Neural cell (in vitro differentiated cells): ENCODE results near the gene RELL2. TPM values are rescaled to one million over a fixed set of nuclear protein-coding genes. Genes with fewer than 3 reads are reported as not detected.

Experiments
- H2AFZ ChIP-seq: fragments of 200-600, 300-800 bp; sonication (generic), shearing (Covaris generic); 2 replicates; pipeline ENCODE4 v1.6.0; 2014; ENCODE audit warnings: low read depth, mild to moderate bottlenecking, antibody characterized with exemption, low read length, moderate library complexity
- H3F3A ChIP-seq: fragments of 200-600 bp; shearing (Covaris generic); 2 replicates; pipeline ENCODE4 v1.6.1; 2016; ENCODE audit warnings: mild to moderate bottlenecking, moderate library complexity, mixed read lengths, antibody characterized with exemption, low read length; ENCODE audit not compliant: insufficient read depth, poor library complexity, severe bottlenecking
- H3K27ac ChIP-seq: fragments of 200-600, 300-800 bp; sonication (generic), shearing (Covaris generic); 2 replicates; pipeline ENCODE4 v1.5.1; 2014; ENCODE audit warnings: mild to moderate bottlenecking, low read length, moderate library complexity
- H3K27me3 ChIP-seq: fragments of 300-800, 200-600 bp; sonication (generic), shearing (Covaris generic); 2 replicates; pipeline ENCODE4 v1.6.0; 2014; ENCODE audit warnings: mild to moderate bottlenecking, low read depth, low read length, moderate library complexity; ENCODE audit not compliant: insufficient read depth
- H3K36me3 ChIP-seq: fragments of 300-800, 200-600 bp; sonication (generic), shearing (Covaris generic); 2 replicates; pipeline ENCODE4 v1.5.1; 2014; ENCODE audit warnings: mild to moderate bottlenecking, antibody characterized with exemption, low read length, moderate library complexity; ENCODE audit not compliant: insufficient read depth
- H3K4me2 ChIP-seq: fragments of 300-800, 200-600 bp; sonication (generic), shearing (Covaris generic); 2 replicates; pipeline ENCODE4 v1.6.0; 2014; ENCODE audit warnings: mild to moderate bottlenecking, low read length
- H3K4me3 ChIP-seq: fragments of 300-800, 200-600 bp; sonication (generic), shearing (Covaris generic); 2 replicates; pipeline ENCODE4 v1.5.1; 2014; ENCODE audit warnings: mild to moderate bottlenecking, low read length, moderate library complexity
- H3K79me2 ChIP-seq: fragments of 200-600 bp; shearing (Covaris generic); replicated peaks from 2 replicates; pipeline ENCODE4 v1.6.0; 2014; ENCODE audit warnings: mild to moderate bottlenecking, low read length, moderate library complexity; ENCODE audit not compliant: insufficient read depth
- H3K9ac ChIP-seq: fragments of 300-800, 200-600 bp; sonication (generic), shearing (Covaris generic); 2 replicates; pipeline ENCODE4 v1.6.1; 2016; ENCODE audit warnings: mild to moderate bottlenecking, low read length, mixed read lengths
- H3K9me2 ChIP-seq: fragments of 200-600 bp; shearing (Covaris generic); 2 replicates; pipeline ENCODE4 v1.6.1; 2016; ENCODE audit warnings: mild to moderate bottlenecking, low read length, mixed read lengths; ENCODE audit not compliant: insufficient read depth
- H3K9me3 ChIP-seq: fragments of 200-600, 300-800 bp; sonication (generic), shearing (Covaris generic); 2 replicates; pipeline ENCODE4 v1.6.1; 2016; ENCODE audit warnings: mild to moderate bottlenecking, mixed run types, low read length, moderate library complexity, mixed read lengths
- H4K20me1 ChIP-seq: fragments of 200-600 bp; shearing (Covaris generic); 2 replicates; pipeline ENCODE4 v1.6.1; 2016; ENCODE audit warnings: mild to moderate bottlenecking, mixed run types; ENCODE audit not compliant: insufficient read depth
- CTCF ChIP-seq: fragments of 450-650 bp; IDR thresholded peaks from 2 replicates; pipeline ENCODE4 v1.5.1; 2014; ENCODE audit warnings: antibody characterized with exemption, mild to moderate bottlenecking, moderate library complexity; ENCODE audit not compliant: poor library complexity, severe bottlenecking
- EP300 ChIP-seq: fragments of 450-650 bp; conservative IDR thresholded peaks from 2 replicates; pipeline ENCODE4 v1.6.1; 2014; ENCODE audit warnings: antibody characterized with exemption, mild to moderate bottlenecking, moderate library complexity; ENCODE audit not compliant: poor library complexity, severe bottlenecking
- EZH2 ChIP-seq: fragments of 200-600, 300-800 bp; shearing (Covaris generic), sonication (generic); IDR thresholded peaks from 2 replicates; pipeline ENCODE4 v1.6.1; 2014; ENCODE audit warnings: antibody characterized with exemption, low read length, borderline replicate concordance, mild to moderate bottlenecking; ENCODE audit not compliant: insufficient read depth, poor library complexity, severe bottlenecking
- MXI1 ChIP-seq: fragments of 450-650 bp; conservative IDR thresholded peaks from 2 replicates; pipeline ENCODE4 v1.6.1; 2014; ENCODE audit warnings: antibody characterized with exemption, mild to moderate bottlenecking; ENCODE audit not compliant: poor library complexity, severe bottlenecking
- POLR2AphosphoS5 ChIP-seq: IDR thresholded peaks from 2 replicates; pipeline ENCODE4 v1.6.1; 2012
- RAD21 ChIP-seq: fragments of 450-650 bp; conservative IDR thresholded peaks from 2 replicates; pipeline ENCODE4 v1.6.1; 2014; ENCODE audit warnings: antibody characterized with exemption, mild to moderate bottlenecking, moderate library complexity
- REST ChIP-seq: IDR thresholded peaks from 2 replicates; pipeline ENCODE4 v1.6.1; 2012; ENCODE audit warnings: borderline replicate concordance
- SMC3 ChIP-seq: fragments of 450-650 bp; conservative IDR thresholded peaks from 2 replicates; pipeline ENCODE4 v1.6.1; 2014; ENCODE audit warnings: antibody characterized with exemption, mild to moderate bottlenecking, moderate library complexity; ENCODE audit not compliant: poor library complexity
- TAF1 ChIP-seq: IDR thresholded peaks from 2 replicates; pipeline ENCODE4 v1.6.1; 2012; ENCODE audit warnings: low read depth
- polyA plus RNA-seq: library from polyadenylated mRNA; depleted of rRNA; stranded (reverse); fragments of >200 nt; gene quantifications from 2 replicates; pipeline ENCODE4 v1.2.3, GENCODE V29; 2014

The RELL2 gene
- polyA plus RNA-seq, 1 donor from 2014 or later, result 44.9 TPM

- no peaks in the 10 kb centered on the region for H3K9me3 ChIP-seq
- no peaks in the 10 kb centered on the region for H3K79me2 ChIP-seq
- no peak overlapping the region for H3K9ac ChIP-seq
- H4K20me1 ChIP-seq, result no peaks in the 10 kb centered on the region
- H3K27me3 ChIP-seq, result no peaks in the 10 kb centered on the region
- H3K4me2 ChIP-seq, result no peak overlapping the region
- TF ChIP-seq POLR2AphosphoS5, result no peak
- TF ChIP-seq TAF1, result no peak
- TF ChIP-seq EZH2, result no peak
- no peak for TF ChIP-seq CTCF
- no peak for TF ChIP-seq EP300
- H2AFZ ChIP-seq, result no peak overlapping the region
- H3K27ac ChIP-seq, result no peak overlapping the region
- no peak overlapping the region for H3K4me3 ChIP-seq
- no peaks in the 10 kb centered on the region for H3K36me3 ChIP-seq
- no peaks in the 10 kb centered on the region for H3F3A ChIP-seq
- no peaks in the 10 kb centered on the region for H3K9me2 ChIP-seq
Observed at GRCh38 chr5:141597814-141598213, 39.0 kb upstream of the RELL2 start.

- no peak overlapping the region for H3K4me2 ChIP-seq
- H3K9me2 ChIP-seq, result no peaks in the 10 kb centered on the region
- H3K9ac ChIP-seq, result no peak overlapping the region
- no peak overlapping the region for H3K4me3 ChIP-seq
- TF ChIP-seq SMC3 (no peak), POLR2AphosphoS5 (no peak), RAD21 (no peak), REST (no peak), EZH2 (no peak), MXI1 (no peak), EP300 (no peak), TAF1 (no peak), CTCF (no peak)
- H3K27me3 ChIP-seq, result no peaks in the 10 kb centered on the region
- no peaks in the 10 kb centered on the region for H3K9me3 ChIP-seq
- no peaks in the 10 kb centered on the region for H3F3A ChIP-seq
- no peaks in the 10 kb centered on the region for H3K79me2 ChIP-seq
- H3K36me3 ChIP-seq, result no peaks in the 10 kb centered on the region
- no peaks in the 10 kb centered on the region for H4K20me1 ChIP-seq
- H3K27ac ChIP-seq, result no peak overlapping the region
- no peak overlapping the region for H2AFZ ChIP-seq
Observed at GRCh38 chr5:141598391-141599345, 38.1 kb upstream of the RELL2 start.
